GM18517 (cell line): ENCODE measurements around the gene FBXO3.

Source experiments
- ATAC-seq: cut with Tn5 transposase; IDR thresholded peaks from one replicate; pipeline ENCODE4 v1.9.1; 2021; ENCODE audit warnings: mild to moderate bottlenecking, moderate library complexity; ENCODE audit not compliant: unreplicated experiment

The FBXO3 gene

DNA sequence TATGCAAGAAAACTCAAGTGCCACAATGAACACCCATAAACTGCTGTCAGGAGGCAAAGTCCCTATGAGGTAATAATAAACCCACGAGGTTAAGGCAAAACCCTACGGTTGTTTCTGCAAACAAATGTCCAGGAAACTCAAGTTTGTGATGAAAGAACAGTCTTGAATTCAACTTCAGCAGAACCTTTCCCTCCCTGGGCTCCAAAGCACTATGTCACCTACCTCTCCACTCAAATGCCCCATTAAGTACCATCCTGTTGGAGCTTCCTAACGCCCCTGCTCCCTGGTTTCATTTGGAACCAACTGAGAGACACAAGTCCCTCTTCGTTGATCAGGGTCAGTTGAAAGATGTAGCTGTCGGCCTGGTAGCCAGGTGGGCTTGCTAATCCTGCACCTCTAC, 71.1 kb downstream of the FBXO3 start:
- no peak for ATAC-seq

DNA sequence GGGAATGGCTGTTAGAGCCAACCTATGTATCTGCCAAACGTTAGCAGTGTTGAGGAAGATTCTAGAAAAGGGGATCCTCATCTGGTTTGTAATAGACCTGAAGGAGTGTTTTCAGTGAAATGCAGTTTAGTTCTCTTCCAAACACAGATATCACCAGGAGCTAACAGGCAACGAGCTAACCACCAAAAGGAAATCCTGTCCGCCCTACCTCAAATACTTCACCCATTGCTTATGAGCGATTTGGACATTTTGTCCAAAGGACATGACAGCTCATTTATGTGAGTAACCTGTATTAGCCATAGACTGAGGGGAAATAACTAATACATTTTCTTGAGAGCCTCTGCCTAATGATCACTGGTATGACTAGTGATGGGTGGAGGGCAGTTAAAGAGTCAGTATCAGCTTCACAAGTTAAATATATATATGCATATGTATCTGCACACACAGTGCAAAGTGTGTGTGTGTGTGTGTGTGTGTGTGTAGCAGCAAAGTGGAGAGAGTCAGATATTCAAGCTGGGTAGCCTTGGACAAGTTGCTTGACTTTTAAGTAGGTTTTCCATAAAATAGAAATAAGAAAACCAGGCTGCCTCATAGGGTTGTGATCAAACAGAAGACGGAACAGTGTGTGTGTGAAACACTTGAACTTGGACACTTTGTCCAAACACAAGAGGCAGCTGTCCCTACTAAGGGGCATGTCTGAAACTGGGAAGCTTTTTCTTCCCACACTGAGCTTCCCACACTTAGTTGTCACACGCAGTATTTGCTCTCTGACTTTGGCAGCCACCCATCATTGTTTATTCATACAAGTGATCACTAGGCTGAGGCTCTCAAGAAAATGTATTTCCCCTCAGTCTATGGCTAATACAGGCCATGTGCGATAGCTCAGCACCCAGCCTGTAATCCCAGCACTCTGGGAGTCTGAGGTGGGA, 72.8 kb downstream of the FBXO3 start:
- no peak for ATAC-seq

DNA sequence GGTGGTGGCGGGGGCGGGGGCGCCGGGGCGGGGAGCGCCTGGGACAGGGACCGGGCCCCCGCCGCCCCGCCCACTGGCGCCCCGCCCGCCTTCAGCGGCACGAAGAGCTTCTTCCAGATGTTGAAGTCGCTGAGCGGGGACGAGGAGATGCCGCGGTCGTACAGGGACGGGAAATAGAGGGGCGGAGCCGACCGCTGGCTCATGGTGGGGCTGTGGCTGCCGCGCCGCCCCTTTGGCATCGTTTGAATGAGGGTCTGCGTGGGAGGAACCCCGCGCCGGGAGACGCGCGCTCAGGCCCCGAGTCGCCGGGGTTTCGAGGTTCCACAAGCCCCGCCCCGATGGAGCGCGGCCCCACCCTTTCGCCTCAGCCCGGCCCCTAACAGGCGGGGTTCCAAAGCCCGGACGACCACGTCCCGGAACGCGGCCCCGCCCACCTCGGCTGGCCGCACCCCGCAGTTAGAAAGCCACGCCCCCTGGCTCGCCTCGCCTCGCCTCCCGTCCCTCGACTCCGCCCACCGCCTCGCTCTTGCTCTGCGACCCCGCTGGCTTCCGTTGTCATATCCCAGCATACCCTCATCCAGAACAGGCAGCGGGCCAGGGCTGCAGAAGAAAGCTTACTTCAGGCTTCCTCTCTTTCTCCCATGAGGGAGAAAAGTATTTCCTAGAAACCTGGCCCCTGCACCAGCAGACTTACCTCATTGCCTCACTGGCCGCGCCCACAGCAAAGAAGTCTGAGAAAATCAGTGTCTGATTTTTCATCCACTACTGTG, 73.6 kb downstream of the FBXO3 start, which contains the start of gene C11orf91:
TSS of gene C11orf91 (minus strand) at position 325 of the 770 bp plus-strand sequence. CDS start at position 239, 86 bp downstream.
- peak; percentile 76 for ATAC-seq

DNA sequence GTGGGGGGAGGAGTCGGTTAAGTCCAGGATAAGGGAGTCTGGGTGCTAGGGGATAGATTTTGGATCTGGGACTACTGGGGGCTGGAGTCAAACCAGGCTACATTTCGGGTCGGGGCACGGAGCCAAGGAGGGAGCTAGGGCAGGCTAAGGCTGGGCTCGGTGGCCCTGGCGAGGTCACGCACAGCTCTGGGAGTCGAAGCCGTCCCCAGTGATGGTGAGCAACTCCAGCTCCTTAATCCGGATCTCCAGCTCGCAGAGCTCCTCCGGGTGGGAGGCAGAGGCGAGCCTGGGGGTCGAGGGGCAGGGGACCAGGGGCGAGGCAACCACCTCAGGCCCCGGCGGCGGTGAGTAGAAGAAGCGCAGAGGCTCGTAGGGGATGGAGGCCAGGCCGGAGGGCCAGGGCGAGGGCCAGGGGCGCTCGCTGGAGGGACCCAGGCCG, 74.2 kb downstream of the FBXO3 start:
- ATAC-seq: no peak

DNA sequence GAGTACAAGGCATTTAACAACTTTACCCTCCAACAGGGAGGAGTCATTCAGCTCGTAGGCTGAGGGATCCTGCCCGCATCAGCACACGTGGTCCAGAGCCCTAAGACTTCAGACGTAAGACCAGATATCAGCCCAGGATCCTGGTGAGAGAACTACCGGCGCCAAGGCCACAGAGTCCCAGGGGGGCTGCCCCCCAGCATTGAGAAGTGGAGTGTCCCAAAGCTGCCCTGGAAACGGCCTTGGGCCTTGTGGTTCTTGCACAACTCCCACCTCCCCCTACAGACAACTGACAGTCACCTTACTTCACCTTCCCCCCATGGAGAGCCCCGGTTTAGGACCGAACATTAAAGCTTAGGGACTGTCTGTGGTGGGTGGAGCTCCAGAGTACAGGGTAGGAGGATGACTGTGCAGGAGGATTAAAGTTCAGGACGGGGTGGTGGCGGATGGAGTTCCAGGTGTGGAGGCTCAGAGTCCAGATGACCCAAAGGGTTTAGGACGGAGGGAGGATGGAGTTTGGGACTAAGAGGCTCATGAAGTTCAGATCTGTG, 74.7 kb downstream of the FBXO3 start:
- ATAC-seq: no peak

DNA sequence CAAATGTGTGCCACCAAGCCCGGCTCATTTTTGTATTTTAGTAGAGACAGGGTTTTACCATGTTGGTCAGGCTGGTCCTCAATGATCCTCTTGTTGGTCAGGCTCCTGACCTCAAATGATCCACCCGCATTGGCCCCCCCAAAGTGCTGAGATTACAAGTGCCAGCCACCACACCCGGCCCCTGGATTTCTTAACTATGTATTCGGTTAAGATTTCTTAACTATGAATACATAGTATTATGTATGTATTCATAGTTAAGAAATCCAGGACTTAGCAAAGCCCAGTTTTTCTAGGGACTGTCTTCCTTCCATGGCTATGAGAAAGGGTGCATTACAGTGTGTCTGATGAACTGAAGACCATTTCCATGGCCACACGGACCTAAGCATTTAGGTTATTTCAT, 75.4 kb downstream of the FBXO3 start:
- no peak for ATAC-seq

DNA sequence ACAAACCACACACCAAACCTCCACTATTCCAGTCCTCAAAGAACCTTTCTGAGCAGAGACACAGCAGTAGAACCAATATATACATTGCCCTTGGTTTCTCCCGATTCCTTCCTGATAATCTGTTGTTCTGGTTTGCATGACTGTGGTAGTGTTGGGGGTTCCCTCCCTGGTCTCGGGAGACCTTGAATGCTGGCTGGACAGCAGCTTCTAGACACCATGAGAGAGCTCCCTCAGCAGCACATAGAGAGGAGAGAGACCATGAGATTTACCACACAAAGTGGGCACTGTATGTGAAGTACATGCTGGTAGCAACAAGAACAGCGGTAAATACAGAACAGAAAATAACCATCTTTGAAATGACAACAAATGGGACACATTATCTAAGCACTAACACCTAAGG, 76.3 kb downstream of the FBXO3 start:
- no peak for ATAC-seq

DNA sequence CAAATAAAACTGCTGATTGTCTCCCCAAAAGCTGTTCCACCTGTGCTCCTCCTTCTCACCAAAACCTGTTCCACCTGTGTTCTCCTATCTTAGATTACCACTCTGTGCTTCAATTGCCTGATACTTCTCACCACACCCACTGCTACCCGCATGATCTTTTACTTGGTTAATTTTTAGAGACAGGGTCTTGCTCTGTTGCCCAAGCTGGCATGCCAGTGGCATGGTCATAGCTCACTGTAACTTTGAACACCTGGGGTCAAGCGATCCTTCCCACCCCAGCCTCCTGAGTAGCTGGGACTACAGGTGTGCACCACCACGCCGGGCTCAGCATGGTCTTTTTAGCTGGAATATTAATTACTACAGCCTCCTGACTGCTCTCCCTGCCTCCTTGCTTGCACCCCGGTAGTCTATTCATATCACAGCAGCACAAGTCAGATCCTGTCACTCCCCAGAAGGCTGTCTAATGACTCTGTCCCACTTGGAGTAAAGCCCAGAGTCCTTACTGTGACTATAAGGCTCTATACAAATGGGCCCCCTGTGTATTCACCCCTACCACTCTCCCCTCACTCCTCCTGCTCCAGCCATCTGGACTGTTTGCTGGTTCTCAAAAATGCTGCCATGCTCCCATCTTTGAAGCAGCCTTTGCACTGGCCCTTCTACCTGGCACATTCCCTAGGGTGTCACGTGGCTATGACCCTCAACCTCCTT, 77.2 kb downstream of the FBXO3 start:
- ATAC-seq: no peak

DNA sequence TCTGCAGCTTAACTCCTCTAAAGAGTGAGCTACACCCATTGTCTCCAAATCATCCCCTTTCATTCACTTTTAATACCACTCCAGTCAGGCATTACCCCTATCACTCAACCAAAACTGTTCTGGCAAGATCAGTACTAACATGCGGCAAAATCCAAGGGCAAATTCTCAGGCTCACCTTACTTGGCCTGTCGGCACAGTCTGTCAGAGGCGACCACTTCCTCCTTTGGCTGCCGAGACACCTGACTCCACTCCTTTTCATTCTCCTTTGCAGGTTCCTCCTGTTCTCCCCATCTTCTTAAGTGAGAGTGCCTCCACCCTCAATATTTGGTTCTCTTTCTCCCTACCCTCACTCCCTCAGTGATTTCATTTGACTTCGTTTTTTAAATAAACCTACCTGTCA, 77.9 kb downstream of the FBXO3 start:
- ATAC-seq: no peak

DNA sequence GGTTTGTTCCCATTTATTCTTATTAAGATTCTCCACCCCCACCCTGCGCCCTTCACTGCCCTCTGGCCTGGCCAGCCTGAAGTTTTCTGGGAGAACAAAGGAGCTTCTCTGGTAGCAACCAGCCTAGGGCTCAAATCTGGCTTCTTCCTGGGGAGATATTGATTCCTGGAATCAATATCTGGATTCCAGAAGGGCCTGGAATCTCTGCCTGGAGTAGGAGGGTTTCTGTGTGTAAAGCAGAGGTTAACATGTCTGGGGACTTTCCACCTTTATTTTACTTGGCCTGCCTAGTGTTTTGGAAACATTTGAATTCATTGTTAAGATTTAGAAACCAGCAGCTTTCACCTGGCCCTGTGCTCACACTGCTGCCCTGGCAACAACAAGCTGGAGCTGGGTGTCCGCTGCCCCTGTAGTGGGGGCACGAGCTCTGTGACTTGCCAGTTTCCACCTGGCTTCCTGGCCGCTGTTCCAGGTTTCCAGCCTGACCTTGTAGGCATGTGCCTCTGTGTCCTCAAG, 79.2 kb downstream of the FBXO3 start:
- no peak for ATAC-seq

DNA sequence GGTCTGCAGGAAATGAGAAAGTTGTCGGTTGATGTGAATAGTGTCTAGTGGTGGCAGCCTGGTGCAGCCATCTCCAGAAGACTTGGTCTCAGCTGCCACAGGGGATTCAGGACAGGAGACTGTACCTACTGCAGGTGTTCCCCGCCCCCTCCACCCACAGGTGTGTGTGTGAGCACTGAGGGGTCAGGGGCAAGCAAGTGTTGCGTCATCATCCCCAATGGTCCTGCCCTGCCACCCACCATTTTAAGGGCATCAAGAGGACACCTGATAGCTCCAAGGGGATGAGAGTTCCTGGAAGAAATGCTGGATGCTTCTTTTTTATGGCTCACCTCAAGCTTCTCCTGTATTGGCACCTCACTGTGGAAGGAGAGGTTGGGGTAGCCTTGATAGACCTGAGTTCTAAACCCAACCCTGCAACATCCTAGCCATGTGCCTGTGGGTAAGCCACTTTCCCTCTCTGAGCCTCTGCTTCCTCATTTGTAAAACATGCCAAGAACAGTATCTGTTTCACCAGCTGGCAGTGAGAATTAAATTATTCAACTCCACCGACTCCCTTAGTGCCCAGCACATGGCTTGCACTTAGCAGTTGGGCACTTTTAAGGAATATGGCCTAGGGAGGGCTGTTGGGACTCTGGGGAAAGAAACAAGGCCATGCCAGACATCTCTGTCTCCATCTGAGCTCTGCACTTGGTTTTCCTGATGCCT, 79.8 kb downstream of the FBXO3 start:
- no peak for ATAC-seq

DNA sequence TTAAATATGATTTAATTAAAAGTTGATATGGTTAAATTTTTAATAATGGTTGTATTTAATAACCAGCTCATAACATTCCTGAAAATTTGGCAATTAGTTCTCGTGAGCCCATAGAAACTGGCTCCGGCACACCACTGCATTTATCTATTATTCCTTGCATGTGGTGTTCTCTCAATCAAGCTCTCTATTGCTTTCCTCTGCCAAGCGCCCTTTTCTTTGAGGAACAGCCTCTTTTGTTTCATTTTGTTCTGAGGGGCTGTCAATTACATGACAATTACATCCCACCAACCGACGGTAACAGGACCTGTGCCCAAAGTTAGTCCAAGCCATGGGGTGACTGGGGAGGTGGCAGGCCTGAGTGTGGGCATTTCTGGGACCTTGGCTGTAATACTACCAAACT, 81.8 kb downstream of the FBXO3 start:
- ATAC-seq: no peak

DNA sequence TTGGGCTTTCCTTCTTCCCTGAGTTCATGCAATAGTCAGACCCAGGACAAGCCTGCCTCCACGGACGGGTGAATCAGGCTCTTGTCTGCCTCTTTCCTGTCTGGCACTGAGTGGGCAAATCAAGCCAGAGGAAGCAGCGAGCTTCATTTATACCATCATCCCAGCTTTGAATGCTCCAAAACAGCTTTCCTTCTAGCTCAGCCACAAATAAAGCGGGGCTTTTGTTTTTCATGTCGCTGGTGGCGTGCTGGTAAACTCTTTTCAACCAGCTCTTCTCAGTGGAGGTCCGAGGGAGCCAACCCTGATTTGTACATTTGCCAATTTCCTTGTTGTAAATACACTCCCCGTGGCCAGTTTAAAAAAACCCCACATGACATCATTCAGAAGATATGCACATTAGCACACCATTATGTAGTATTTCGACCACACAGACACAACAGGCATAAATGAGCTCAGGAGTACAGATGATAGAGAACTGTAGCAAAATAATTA, 82.3 kb downstream of the FBXO3 start:
- ATAC-seq: no peak

DNA sequence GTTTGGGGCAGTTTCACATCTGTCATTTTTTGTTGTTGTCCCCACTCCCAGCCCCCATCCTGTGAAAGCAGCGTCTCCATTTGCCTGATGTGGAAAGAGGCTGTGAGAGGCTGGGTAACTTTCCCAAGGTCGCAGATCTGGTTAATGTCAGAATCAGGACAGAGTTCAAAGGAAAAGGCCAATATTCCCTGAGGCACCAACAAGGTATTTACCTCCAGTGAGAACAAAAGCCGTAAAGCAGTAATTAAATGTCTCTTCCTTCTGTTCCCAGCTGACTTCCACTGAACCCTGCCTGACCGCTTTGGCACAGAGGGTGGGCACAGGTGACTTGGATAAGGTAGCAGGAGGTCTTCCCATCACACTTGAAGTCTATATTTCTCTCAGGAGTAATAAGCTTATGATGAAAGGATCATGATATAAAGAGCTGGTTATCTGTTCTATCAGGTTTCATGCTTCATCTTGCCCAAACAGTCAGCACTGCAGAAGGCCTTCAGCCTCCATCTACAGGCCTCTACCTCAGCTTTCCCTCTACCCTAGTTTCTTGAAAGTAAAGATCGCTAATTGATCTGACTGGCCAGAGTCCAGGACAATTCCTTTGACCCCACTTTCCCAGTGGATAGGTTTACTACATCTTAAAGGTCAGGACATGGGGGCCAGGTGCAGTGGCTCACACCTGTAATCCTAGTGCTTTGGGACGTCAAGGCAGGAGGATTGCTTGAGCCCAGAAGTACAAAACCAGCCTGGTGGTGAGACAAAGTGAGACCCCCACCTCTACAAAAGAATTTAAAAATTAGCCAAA, 83.1 kb downstream of the FBXO3 start:
- ATAC-seq: no peak
